Right cardiac atrium (tissue), 5 donors: ENCODE results near the gene MEIS1. TPM values are rescaled to one million over a fixed set of nuclear protein-coding genes. Genes with fewer than 3 reads are reported as not detected.

ENCODE experiments used
- ATAC-seq, 2 donors: fragments of 200-7000 bp; cut with Tn5 transposase; one replicate each; pipeline versions ENCODE4 v1.8.0 to v1.9.1; 2020; ENCODE audit warnings: moderate library complexity in 2 of 2, mild to moderate bottlenecking in 1 of 2
- DNase-seq, 3 donors: peaks; one replicate each; pipeline ENCODE4 v3.0.0-alpha.2; 2020
- H3K27ac ChIP-seq: one replicate; pipeline ENCODE4 v1.5.1; 2013; ENCODE audit warnings: mild to moderate bottlenecking, low read length, control low read depth, moderate library complexity
- H3K27me3 ChIP-seq: one replicate; pipeline ENCODE4 v1.6.1; 2013; ENCODE audit not compliant: control insufficient read depth, insufficient read depth
- H3K4me1 ChIP-seq: one replicate; pipeline ENCODE4 v1.6.1; 2013; ENCODE audit warnings: low read length; ENCODE audit not compliant: control insufficient read depth, insufficient read depth
- H3K4me3 ChIP-seq: one replicate; pipeline ENCODE4 v1.5.1; 2013; ENCODE audit warnings: low read length, control low read depth
- H3K9me3 ChIP-seq: one replicate; pipeline ENCODE4 v1.6.1; 2013; ENCODE audit warnings: low read length; ENCODE audit not compliant: control insufficient read depth
- WGBS: extraction: QIAGEN DNeasy Blood & Tissue Kit; methylation state at CpG from one replicate; pipeline ENCODE4 v1.1.7; 2013; 5-methylcytosine and 5-hydroxymethylcytosine counted together
- intact Hi-C, 4 donors: fragments of 100-400 bp; cut with DNase I; formaldehyde crosslinking; loops; one replicate each; pipeline versions ENCODE4 v1.11.0 to v1.14.0; 2022 to 2023
- polyA plus RNA-seq: library from polyadenylated mRNA; stranded (reverse); fragments of 200-250 nt; gene quantifications from one replicate; pipeline ENCODE4 v1.2.3, GENCODE V29; 2013
- total RNA-seq, 4 donors: library from RNA; stranded (reverse); fragmentation: NEBNext Ultra II Directional; extraction: Animal tissue kit (Norgen Biotek cat#: 25700); gene quantifications; one replicate each; pipeline ENCODE4 v1.2.1, GENCODE V29; 2021
- donor health status: healthy with polysubstance abuse.
- donor health status: DM: no; HTN: yes; CAD: no.
- donor health status: DM: no; HTN: no; CAD: no.
- donor health status: DM: no; HTN: yes; CAD: no; lungs with severe emphysema.
- donor health status: DM: yes; HTN: yes; CAD: no.

The MEIS1 gene
- total and polyA plus RNA-seq, 5 donors, result 16.9 to 41.2 (median 32.1) TPM

DNA sequence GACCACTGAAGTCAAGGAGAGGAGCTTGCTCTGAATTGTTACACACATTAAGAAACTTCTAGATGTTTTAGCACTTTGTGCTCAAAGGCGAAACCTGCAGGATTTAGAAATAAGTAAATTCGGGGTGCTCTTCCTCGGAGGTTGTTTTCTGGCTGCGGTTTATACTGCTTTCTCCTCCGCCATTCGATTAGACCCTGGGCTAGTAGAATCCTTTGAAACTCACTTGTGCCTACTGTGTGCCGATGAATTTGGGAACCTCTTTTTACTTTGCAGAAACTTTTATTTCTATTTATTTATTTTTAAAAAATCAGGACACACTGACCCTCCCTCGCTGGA lies 3.5 kb downstream of the MEIS1 start:
- Histone ChIP-seq H3K27ac (peak overlapping the region; percentile 97), H3K4me1 (no peaks in the 10 kb centered on the region), H3K4me3 (peak overlapping the region; percentile 88), H3K27me3 (no peaks in the 10 kb centered on the region), H3K9me3 (no peaks in the 10 kb centered on the region)
- no peak for ATAC-seq
- no peak for DNase-seq
- intact Hi-C loops, result loop anchor here (10.0 kb wide), 4 partner anchors 56 to 1406 kb away; partner anchors contain the start of gene ETAA1 (in 1 of the 4)
- 53% methylated on average over 8 of the region's 8 CpGs for WGBS

GRCh38 chr2:66438891-66439811 lies 4.2 kb downstream of the MEIS1 start:
- no peaks in the 10 kb centered on the region for H3K27me3 ChIP-seq
- peak overlapping the region; percentile 76 for H3K27ac ChIP-seq
- WGBS, result 4% methylated on average over 37 of the region's 37 CpGs
- ATAC-seq (peak in 1 of 2 donors; percentile 9), DNase-seq (peak; percentile 49 to 75 (median 73))
- H3K4me3 ChIP-seq, result peak overlapping the region; percentile 88
- no peaks in the 10 kb centered on the region for H3K9me3 ChIP-seq
- intact Hi-C loops, result loop anchor here (10.0 kb wide), 4 partner anchors 56 to 1406 kb away; partner anchors contain the start of gene ETAA1 (in 1 of the 4)
- no peaks in the 10 kb centered on the region for H3K4me1 ChIP-seq

DNA sequence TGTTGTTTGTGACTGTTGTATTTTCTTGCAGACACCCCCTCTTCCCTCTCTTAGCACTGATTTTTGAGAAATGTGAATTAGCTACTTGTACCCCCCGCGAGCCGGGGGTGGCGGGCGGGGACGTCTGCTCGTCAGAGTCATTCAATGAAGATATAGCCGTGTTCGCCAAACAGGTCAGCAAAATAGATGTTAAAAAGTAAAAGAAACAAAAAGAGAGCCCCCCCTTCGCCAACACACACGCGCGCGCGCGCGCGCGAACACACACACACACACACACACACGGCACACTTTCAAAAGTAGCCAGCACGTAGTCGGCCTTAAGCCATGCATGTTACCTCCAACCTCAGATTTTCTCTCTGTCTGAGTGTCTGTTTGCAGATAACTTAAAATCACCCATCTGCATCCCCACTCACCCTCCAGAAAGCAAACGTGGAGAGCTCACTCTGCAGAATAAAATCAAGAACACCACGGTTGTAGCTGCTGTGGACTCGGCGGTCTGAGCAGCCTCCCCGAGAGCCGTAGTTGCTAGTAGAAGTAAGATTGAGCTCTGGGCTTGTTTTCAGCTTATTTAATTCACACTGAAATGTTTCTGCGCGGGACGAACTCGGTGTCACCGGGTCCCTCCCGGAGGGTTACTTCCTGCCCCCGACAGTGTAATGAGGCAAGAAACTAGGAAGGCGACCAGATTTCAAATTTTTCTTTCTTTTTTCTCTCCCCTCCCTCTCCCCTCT lies 5.1 kb downstream of the MEIS1 start:
- DNase-seq, result peak in 2 of 3 donors; percentile 62 to 66
- WGBS, result 2% methylated on average over 36 of the region's 36 CpGs
- Histone ChIP-seq H3K4me1 (no peaks in the 10 kb centered on the region), H3K27me3 (no peaks in the 10 kb centered on the region), H3K27ac (peak overlapping the region; percentile 76), H3K4me3 (peak overlapping the region; percentile 88), H3K9me3 (no peaks in the 10 kb centered on the region)
- intact Hi-C loops, result loop anchor here (10.0 kb wide), 4 partner anchors 55 to 1405 kb away; partner anchors contain the start of gene ETAA1 (in 1 of the 4)
- ATAC-seq, result peak; percentile 9 to 22

DNA sequence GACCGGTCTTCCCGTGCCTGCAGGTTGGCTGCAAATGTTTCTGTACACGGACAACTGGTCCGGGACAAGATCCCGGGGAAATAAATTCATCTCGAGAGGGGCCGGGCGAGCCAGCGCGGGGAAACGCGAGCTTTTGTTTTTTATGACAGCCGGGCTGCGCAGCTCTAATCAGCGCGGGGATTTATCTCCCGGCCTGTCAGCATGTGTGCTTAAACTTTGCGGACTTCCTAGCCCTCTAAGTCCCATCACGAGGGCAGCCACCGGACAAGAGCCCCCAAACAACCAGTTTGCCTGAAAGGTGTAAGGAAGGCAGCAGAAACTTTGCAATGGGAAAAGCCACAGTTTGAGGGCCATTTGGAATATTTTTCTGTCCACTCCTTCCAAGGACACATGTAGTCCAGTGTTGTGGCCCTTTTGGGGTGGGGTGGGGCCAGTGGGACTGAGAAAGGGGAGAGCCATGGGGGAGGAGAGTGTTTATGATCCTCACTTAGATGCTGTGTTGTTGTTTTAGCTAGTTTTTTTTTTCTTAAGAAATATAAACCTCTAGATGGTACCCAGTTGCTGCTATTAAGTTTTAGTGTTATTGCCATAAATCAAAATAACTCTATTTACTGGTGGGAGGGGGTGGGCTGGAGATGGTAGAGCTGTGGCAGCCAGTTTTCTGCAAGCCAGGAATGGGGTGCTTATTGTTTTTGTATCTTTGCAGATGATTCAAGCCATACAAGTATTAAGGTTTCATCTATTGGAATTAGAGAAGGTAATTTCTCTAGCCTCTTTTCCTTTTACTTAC lies 6.0 kb downstream of the MEIS1 start:
- ATAC-seq (no peak), DNase-seq (peak in 2 of 3 donors; percentile 70)
- Histone ChIP-seq H3K27ac (peak overlapping the region; percentile 61), H3K27me3 (no peaks in the 10 kb centered on the region), H3K4me3 (peak overlapping the region; percentile 88), H3K9me3 (no peaks in the 10 kb centered on the region), H3K4me1 (no peaks in the 10 kb centered on the region)
- 5% methylated on average over 20 of the region's 20 CpGs for WGBS
- intact Hi-C loops, result no loop called here

GRCh38 chr2:66441581-66442320 lies 6.8 kb downstream of the MEIS1 start:
- no peak for DNase-seq
- Histone ChIP-seq H3K9me3 (no peaks in the 10 kb centered on the region), H3K27me3 (no peaks in the 10 kb centered on the region), H3K27ac (no peak overlapping the region), H3K4me3 (peak overlapping the region; percentile 88), H3K4me1 (no peaks in the 10 kb centered on the region)
- WGBS, result 59% methylated on average over 6 of the region's 6 CpGs
- no peak for ATAC-seq
- intact Hi-C loops, result no loop called here

DNA sequence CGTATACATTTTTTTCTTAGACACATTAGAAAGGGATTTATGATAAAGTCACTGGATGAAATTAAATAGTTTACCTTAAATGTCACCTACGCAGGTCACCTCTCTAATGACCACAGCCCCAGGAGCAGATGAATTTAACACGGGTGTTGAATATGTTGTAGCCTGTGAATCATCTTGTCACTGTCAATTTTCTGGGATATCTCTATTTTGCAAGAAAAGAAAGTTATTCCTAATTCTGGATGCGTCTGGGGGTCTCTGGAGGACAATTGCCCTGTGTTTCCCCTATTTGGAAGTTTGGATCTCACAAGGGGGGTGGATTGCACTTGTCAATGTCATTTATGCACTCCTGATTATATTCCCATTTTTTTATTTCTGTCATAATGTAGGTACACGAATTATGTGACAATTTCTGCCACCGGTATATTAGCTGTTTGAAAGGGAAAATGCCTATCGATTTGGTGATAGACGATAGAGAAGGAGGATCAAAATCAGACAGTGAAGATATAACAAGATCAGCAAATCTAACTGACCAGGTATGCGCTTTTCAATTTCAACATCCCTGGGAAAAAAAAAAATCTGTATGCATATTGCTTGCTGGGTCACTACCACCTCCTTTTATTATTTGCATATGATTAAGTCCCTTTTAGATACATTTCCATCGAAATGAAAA lies 7.7 kb downstream of the MEIS1 start:
- Histone ChIP-seq H3K4me1 (no peaks in the 10 kb centered on the region), H3K4me3 (no peak overlapping the region), H3K27me3 (no peaks in the 10 kb centered on the region), H3K9me3 (no peaks in the 10 kb centered on the region), H3K27ac (no peak overlapping the region)
- DNase-seq (no peak), ATAC-seq (no peak)
- intact Hi-C loops, result no loop called here
- WGBS, result 76% methylated on average over 10 of the region's 10 CpGs

DNA sequence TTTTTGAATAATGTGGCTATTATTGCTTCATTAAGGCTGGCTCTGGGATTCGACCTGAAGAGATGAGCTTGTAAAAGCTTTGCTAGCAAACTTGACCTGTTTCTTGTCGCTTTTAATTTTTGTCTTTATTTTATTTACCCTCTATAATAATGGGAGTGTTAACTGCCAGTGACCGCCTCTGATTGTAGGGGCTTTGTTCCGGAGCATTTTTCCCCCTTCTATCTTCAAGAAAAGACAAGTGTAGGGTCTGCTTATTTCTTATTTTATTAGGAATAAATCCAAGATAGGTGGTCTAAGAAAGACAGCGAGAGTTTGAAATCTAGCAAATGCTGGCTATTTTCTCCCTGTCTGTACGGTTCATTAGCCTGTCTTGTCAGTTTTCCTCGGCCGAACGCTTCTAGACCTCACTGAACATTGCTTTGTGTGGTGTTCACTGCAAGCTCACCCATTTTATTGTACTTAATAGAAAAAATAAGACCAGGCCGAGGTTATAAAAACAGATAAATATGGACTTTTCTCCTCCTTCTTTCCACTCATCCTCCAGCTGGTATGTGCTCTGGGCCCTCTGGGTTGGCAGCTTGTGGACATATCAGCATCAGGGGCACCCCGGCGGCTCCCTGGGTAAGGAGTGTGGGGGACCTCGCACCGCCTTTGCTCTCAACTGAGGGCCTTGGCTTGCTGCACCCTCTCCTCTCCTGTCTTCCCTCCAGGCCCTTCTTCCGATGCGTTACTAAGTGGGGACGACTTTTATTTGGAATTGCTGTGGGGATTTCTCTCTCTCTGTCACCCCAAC lies 8.5 kb downstream of the MEIS1 start:
- no peaks in the 10 kb centered on the region for H3K27me3 ChIP-seq
- DNase-seq, result peak in 2 of 3 donors; percentile 39 to 42
- H3K4me3 ChIP-seq, result peak overlapping the region; percentile 13
- no peaks in the 10 kb centered on the region for H3K9me3 ChIP-seq
- 64% methylated on average over 17 of the region's 17 CpGs for WGBS
- intact Hi-C loops, result no loop called here
- no peaks in the 10 kb centered on the region for H3K4me1 ChIP-seq
- no peak overlapping the region for H3K27ac ChIP-seq
- ATAC-seq, result no peak

GRCh38 chr2:66443979-66444861 lies 9.3 kb downstream of the MEIS1 start:
- no peaks in the 10 kb centered on the region for H3K27me3 ChIP-seq
- ATAC-seq (no peak), DNase-seq (peak in 1 of 3 donors; percentile 53)
- no peaks in the 10 kb centered on the region for H3K4me1 ChIP-seq
- peak overlapping the region; percentile 6 for H3K27ac ChIP-seq
- H3K9me3 ChIP-seq, result no peaks in the 10 kb centered on the region
- WGBS, result 59% methylated on average over 33 of the region's 33 CpGs
- intact Hi-C loops, result no loop called here
- peak overlapping the region; percentile 13 for H3K4me3 ChIP-seq
